ENCODE results near the gene PTPN14. TPM values are rescaled to one million over a fixed set of nuclear protein-coding genes. Genes with fewer than 3 reads are reported as not detected.

Gene PTPN14
- total RNA-seq, 2 donors from 2014 or later = 13.5 to 23.5 TPM

- Mint-ChIP-seq H3K4me3 (peak overlapping the region; percentile 74 to 83), H3K9me3 (peaks cover 0 to 2% of the 10 kb centered on the region in 2 donors), H3K36me3 (ENCODE audit: insufficient read depth in 2 of 2) (peaks cover 3 to 4% of the 10 kb centered on the region in 2 donors), H3K27me3 (ENCODE audit: low read depth) (no peaks in the 10 kb centered on the region), H3K27ac (peak overlapping the region; percentile 100), H3K4me1 (ENCODE audit: low read depth) (peaks cover 74% of the 10 kb centered on the region)
- ATAC-seq (replicated peaks in 1 of 2) = peak in 1 of 2 donors; percentile 5
- no peak for DNase-seq
These were observed 111.0 kb downstream of the PTPN14 start for GRCh38 chr1:214440219-214440965.

GRCh38 chr1:214439352-214440119 lies 111.9 kb downstream of the PTPN14 start:
- Mint-ChIP-seq H3K4me1 (ENCODE audit: low read depth) (peaks cover 65% of the 10 kb centered on the region), H3K9me3 (peaks cover 0 to 2% of the 10 kb centered on the region in 2 donors)
- peak; percentile 72 to 79 for DNase-seq

GRCh38 chr1:214438530-214438929 lies 112.9 kb downstream of the PTPN14 start:
- DNase-seq = peak; percentile 34 to 35

More at GRCh38 chr1:214439352-214440119, 111.9 kb downstream of the PTPN14 start:
- peak; percentile 84 to 89 for ATAC-seq (replicated peaks in 1 of 2)
- Mint-ChIP-seq H3K27ac (peak overlapping the region; percentile 100), H3K4me3 (peak overlapping the region; percentile 74 to 83), H3K27me3 (ENCODE audit: low read depth) (no peaks in the 10 kb centered on the region), H3K36me3 (ENCODE audit: insufficient read depth in 2 of 2) (peaks cover 3 to 4% of the 10 kb centered on the region in 2 donors)

GRCh38 chr1:214438075-214438474 lies 113.3 kb downstream of the PTPN14 start:
- Mint-ChIP-seq H3K27me3 (ENCODE audit: low read depth) (no peaks in the 10 kb centered on the region), H3K36me3 (ENCODE audit: insufficient read depth in 2 of 2) (peaks cover 4 to 5% of the 10 kb centered on the region in 2 donors), H3K27ac (peak overlapping the region; percentile 100), H3K4me3 (peak overlapping the region; percentile 14 to 83), H3K4me1 (ENCODE audit: low read depth) (peaks cover 57% of the 10 kb centered on the region), H3K9me3 (peaks cover 0 to 2% of the 10 kb centered on the region in 2 donors)
- DNase-seq = no peak
- no peak for ATAC-seq (replicated peaks in 1 of 2)

More at GRCh38 chr1:214438530-214438929, 112.9 kb downstream of the PTPN14 start:
- H3K27ac Mint-ChIP-seq = peak overlapping the region; percentile 100
- H3K27me3 Mint-ChIP-seq (ENCODE audit: low read depth) = no peaks in the 10 kb centered on the region
- peaks cover 61% of the 10 kb centered on the region for H3K4me1 Mint-ChIP-seq (ENCODE audit: low read depth)
- peaks cover 0 to 2% of the 10 kb centered on the region in 2 donors for H3K9me3 Mint-ChIP-seq
- peak; percentile 12 to 48 for ATAC-seq (replicated peaks in 1 of 2)
- peaks cover 3 to 4% of the 10 kb centered on the region in 2 donors for H3K36me3 Mint-ChIP-seq (ENCODE audit: insufficient read depth in 2 of 2)
- H3K4me3 Mint-ChIP-seq = peak overlapping the region; percentile 74 to 83

DNA sequence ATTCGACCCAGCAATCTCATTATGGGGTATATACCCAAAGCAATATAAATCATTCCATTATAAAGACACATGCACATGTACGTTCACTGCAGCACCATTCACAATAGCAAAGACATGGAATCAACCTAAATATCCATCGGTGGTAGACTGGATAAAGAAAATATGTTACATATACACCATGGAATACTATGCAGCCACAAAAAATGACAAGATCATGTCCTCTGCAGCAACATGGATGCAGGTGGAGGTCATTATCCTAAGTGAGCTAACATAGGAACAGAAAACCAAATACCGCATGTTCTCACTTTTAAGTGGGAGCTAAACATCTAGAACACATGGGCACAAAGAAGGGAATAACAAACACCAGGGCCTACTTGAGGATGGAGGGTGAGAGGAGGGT lies 115.5 kb downstream of the PTPN14 start:
- DNase-seq (no peak), ATAC-seq (replicated peaks in 1 of 2) (no peak)
- Mint-ChIP-seq H3K27me3 (ENCODE audit: low read depth) (no peaks in the 10 kb centered on the region), H3K36me3 (ENCODE audit: insufficient read depth in 2 of 2) (peaks cover 2 to 5% of the 10 kb centered on the region in 2 donors), H3K4me3 (no peak overlapping the region), H3K4me1 (ENCODE audit: low read depth) (peaks cover 41% of the 10 kb centered on the region), H3K27ac (no peak overlapping the region), H3K9me3 (peaks cover 0 to 2% of the 10 kb centered on the region in 2 donors)

DNA sequence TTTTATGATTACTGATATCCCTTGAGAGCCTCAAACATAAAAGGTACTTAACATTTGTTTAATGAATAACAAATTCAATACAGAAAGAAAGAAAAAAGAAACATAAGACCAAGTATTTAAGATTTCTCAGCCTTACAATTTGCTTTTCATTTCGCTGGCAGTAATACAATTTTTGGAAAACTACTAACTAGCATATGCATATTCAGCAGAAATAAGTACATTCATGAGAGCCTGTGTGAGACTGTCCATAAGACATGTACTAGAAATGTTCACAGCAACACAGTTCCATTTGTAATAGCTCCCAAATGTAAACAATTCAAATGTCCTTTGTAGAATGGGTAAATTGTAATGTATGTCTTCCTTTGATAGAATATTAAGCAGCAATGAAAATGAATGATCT lies 119.2 kb downstream of the PTPN14 start:
- H3K27me3 Mint-ChIP-seq (ENCODE audit: low read depth) = no peaks in the 10 kb centered on the region
- H3K27ac Mint-ChIP-seq = no peak overlapping the region
- peaks cover 2 to 7% of the 10 kb centered on the region in 2 donors for H3K36me3 Mint-ChIP-seq (ENCODE audit: insufficient read depth in 2 of 2)
- no peak overlapping the region for H3K4me3 Mint-ChIP-seq
- peaks cover 27% of the 10 kb centered on the region for H3K4me1 Mint-ChIP-seq (ENCODE audit: low read depth)
- no peak for ATAC-seq (replicated peaks in 1 of 2)
- peaks cover 0 to 2% of the 10 kb centered on the region in 2 donors for H3K9me3 Mint-ChIP-seq
- DNase-seq = no peak

DNA sequence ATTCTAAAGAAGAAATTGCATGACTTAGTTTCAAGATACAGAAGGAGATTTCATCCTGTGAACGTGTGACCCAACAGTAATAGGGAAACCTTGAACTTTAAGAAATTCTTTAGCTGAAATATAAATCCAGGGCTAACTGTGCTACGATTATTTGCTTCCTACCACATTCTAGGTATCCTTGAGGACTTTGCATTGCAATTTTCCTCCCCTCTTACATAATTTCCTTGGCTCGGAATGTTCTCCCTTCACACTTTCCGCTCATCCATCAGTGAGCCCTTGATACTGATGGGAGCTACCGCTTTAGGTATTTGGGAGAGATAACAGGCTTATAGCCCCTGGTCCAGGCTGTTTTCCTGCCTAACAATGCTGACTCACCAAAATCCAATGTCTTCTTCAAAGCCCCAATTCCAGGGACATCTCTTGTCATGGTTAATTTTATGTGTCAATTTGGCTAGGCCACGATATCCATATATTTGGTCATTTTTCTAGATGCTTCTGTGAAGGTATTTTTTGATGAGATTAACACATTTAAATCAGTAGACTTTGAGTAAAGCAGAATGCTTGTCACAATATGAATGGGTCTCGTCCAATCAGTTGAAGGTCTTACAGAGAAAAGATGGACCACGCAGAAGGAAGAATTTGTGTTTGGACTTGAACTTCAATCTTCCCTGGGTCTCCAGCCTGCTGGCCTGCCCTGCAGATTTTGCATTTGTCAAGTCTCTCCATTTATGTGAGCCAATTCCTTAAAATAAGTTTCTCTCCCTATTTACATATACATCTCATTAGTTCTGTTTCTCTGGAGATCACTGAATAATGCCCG lies 121.2 kb downstream of the PTPN14 start:
- Mint-ChIP-seq H3K27ac (peak overlapping the region; percentile 49), H3K9me3 (no peaks in the 10 kb centered on the region), H3K27me3 (ENCODE audit: low read depth) (no peaks in the 10 kb centered on the region), H3K36me3 (ENCODE audit: insufficient read depth in 2 of 2) (peaks cover 2 to 7% of the 10 kb centered on the region in 2 donors), H3K4me3 (no peak overlapping the region), H3K4me1 (ENCODE audit: low read depth) (peaks cover 48% of the 10 kb centered on the region)
- no peak for DNase-seq
- ATAC-seq (replicated peaks in 1 of 2) = no peak

DNA sequence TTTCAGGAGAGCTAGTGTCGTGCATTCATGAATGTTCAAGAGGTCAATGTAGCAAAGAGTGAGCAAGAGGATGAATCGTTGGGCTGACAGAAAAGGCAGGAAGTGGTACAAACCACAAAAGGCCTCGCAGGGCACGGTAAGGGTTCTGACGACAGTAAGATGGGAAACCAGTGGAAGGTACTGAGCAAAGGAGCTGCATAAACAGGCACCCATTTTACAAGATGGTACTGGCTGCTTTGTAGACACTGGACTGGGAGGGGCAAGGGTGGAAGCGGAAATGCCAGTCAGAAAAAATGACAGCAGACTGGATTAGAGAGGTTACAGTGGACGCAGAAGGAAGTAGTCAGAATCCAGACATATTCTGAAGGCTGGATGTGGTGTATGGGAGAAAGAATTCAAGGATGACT lies 123.5 kb downstream of the PTPN14 start:
- peak; percentile 99 to 100 for ATAC-seq (replicated peaks in 1 of 2)
- Mint-ChIP-seq H3K27ac (peak overlapping the region; percentile 12), H3K4me3 (peak overlapping the region; percentile 51 to 70), H3K27me3 (ENCODE audit: low read depth) (no peaks in the 10 kb centered on the region), H3K9me3 (peaks cover 0 to 1% of the 10 kb centered on the region in 2 donors), H3K36me3 (ENCODE audit: insufficient read depth in 2 of 2) (peaks cover 0 to 8% of the 10 kb centered on the region in 2 donors), H3K4me1 (ENCODE audit: low read depth) (peaks cover 50% of the 10 kb centered on the region)
- peak; percentile 80 to 87 for DNase-seq

DNA sequence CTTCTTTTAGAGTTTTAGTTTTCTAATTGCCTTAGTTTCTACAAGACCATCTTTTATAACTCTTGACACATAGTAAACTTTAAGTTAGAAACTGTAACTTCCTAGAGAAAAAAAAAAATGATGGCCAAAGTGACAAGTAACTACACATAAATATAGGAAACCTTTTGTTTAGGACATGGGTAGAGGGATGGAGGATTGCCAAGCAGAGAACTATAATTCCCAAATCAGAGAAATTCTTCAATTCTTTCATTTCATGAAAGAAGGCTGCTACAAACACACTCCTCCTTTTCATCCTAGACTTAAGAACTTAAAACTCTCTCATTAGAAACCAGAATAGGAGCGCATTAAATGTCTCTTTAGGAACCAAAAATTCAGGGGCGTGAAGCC lies 125.0 kb downstream of the PTPN14 start:
- DNase-seq (no peak), ATAC-seq (replicated peaks in 1 of 2) (no peak)
- peaks cover 56% of the 10 kb centered on the region for H3K4me1 Mint-ChIP-seq (ENCODE audit: low read depth)
- H3K36me3 Mint-ChIP-seq (ENCODE audit: insufficient read depth in 2 of 2) = peaks cover 0 to 10% of the 10 kb centered on the region in 2 donors
- H3K9me3 Mint-ChIP-seq = peaks cover 1% of the 10 kb centered on the region in 2 donors
- peak overlapping the region; percentile 74 for H3K27ac Mint-ChIP-seq
- no peaks in the 10 kb centered on the region for H3K27me3 Mint-ChIP-seq (ENCODE audit: low read depth)
- no peak overlapping the region for H3K4me3 Mint-ChIP-seq

GRCh38 chr1:214425716-214426425 lies 125.5 kb downstream of the PTPN14 start:
- H3K27ac Mint-ChIP-seq = peak overlapping the region; percentile 74
- H3K9me3 Mint-ChIP-seq = peaks cover 1% of the 10 kb centered on the region in 2 donors
- H3K36me3 Mint-ChIP-seq (ENCODE audit: insufficient read depth in 2 of 2) = peaks cover 3 to 10% of the 10 kb centered on the region in 2 donors
- H3K27me3 Mint-ChIP-seq (ENCODE audit: low read depth) = no peaks in the 10 kb centered on the region
- DNase-seq (no peak), ATAC-seq (replicated peaks in 1 of 2) (no peak)
- peaks cover 56% of the 10 kb centered on the region for H3K4me1 Mint-ChIP-seq (ENCODE audit: low read depth)
- H3K4me3 Mint-ChIP-seq = no peak overlapping the region

- DNase-seq (no peak), ATAC-seq (replicated peaks in 1 of 2) (no peak)
- Mint-ChIP-seq H3K27ac (no peak overlapping the region), H3K4me3 (no peak overlapping the region), H3K27me3 (ENCODE audit: low read depth) (no peaks in the 10 kb centered on the region), H3K4me1 (ENCODE audit: low read depth) (peaks cover 56% of the 10 kb centered on the region), H3K9me3 (peaks cover 1% of the 10 kb centered on the region in 2 donors), H3K36me3 (ENCODE audit: insufficient read depth in 2 of 2) (peaks cover 3 to 8% of the 10 kb centered on the region in 2 donors)
These were observed 126.3 kb downstream of the PTPN14 start for GRCh38 chr1:214425101-214425500.

DNA sequence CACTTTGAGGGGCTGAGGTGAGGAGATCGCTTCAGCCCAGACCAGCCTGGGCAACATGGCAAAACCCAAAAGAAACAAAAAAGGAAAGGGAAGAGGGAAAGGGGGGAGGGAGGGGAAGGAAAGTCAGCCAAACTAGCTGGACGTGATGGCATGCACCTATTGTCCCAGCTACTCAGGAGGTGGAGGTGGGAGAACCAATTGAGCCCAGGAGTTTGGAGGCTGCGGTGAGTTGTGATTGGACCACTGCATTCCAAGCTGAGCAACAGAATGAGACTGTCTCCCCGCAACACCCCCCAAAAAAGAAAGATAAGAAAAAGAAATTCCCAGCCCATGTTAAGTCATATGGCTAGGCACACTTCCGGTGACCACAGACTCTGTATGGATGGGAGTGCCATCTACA lies 128.4 kb downstream of the PTPN14 start:
- Mint-ChIP-seq H3K36me3 (ENCODE audit: insufficient read depth in 2 of 2) (peaks cover 3% of the 10 kb centered on the region in 2 donors), H3K27me3 (ENCODE audit: low read depth) (no peaks in the 10 kb centered on the region), H3K4me3 (no peak overlapping the region), H3K9me3 (peaks cover 1% of the 10 kb centered on the region in 2 donors), H3K4me1 (ENCODE audit: low read depth) (peaks cover 54% of the 10 kb centered on the region), H3K27ac (no peak overlapping the region)
- DNase-seq (no peak), ATAC-seq (replicated peaks in 1 of 2) (no peak)

Measured in activated T-cell treated with anti-CD3 and anti-CD28 coated beads, Interleukin-2, amount 50 U/mL, for 72 hours (primary cell).